Stimulated activated CD4-positive, alpha-beta T cell treated with anti-CD3 and anti-CD28 coated beads, Interleukin-4, amount 100 ng/mL, for 24 hours (primary cell): ENCODE results near the gene P2RX1.
"Not testable (repeated sequence)": the region's sequence is repeated elsewhere in the genome, so short reads cannot be mapped to it uniquely, and the experiment has no call there.

Experiments used
- DNase-seq: peaks from one replicate; pipeline ENCODE4 v3.0.0-alpha.2; 2020

P2RX1 gene

DNA sequence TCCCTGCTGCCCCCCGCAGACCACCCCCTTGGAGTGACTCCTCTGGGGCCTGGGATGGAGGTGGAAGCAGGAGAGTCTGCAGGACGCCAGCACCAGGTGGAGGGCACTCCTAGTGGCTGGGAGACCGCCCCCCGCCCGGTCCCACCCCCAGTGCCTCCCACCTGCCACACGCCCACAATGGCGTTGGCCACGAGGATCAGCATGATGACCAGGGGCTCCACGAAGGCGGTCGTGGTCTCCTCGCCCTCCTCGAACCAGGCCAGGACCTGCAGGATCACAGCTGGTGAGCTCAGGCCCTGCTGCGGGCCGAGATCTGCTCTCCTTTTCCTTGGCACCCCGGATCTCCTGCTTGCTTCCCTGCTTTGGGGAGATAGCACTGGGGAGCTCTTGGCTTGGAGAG is 35.2 kb upstream of the P2RX1 start:
- DNase-seq: no peak

DNA sequence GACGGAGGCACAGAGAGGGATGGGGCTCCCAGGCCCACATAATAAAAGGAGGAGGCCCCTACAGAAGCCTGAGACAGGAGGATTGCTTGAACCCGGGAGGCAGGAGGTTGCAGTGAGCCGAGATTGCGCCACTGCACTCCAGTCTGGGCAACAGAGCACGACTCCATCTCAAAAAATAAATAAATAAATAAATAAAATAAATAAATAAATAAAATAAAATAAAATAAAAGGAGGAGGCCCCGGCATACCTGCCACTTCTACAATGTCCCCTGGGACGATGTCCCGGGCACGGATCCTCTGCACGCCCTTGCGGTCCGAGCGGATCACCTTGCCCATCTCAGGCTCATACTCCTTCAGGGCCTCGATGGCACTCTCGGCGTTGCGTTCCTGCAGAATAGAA is 34.7 kb upstream of the P2RX1 start:
- DNase-seq: no peak

DNA sequence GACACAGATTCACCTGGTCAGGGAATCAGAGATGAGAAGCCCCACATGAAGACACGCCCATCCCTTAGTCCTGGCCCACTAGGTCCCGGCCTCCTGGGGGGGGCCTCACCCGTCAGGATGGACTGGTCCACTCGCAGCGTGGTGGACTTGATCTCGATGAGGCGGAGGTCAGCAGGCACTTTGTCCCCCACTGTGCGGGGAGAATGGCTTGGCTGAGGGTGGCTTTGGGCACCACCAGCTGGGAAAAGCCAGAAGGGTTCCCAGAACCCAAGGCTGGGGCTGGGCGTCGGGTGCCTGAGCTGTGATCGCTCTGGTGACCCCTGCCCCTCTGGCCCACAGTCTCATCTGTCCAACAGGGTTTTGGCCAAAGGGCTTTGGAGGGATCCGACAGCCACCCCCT is 34.3 kb upstream of the P2RX1 start:
- no peak for DNase-seq

DNA sequence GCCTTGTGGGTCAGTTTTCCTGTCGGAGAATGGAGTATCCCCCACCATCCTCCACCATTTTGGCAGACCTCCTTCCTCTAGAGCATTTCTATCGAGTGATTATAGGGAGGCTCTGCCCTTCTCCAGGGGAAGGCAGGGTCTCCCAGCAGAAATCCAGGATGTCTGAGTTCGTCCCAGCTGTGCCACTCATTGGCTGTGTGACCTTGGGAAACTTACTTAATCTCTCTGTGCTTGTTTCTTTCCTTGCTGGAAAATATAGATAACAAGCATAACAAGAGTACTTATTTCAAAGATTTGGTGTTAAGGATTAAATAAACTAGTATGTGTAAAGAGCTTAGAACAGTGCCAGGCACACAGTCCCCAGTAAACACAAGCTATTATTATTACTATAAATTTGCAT is 33.2 kb upstream of the P2RX1 start:
- DNase-seq: no peak

DNA sequence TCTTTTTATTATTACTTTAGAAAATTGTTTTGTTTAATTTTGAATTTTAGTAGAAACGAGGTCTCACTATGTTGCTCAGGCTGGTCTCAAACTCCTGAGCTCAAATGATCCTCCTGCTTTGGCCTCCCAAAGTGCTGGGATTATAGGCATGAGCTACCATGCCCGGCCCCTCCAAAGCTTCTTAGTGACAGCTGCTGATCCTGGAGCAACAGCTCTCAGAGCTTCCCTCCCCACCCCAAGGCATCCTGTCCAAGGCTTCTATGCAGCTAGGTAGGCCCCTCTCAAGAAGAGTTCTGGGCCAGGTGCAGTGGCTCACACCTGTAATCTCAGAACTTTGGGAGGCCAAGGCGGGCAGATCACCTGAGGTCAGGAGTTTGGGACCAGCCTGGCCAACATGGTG is 32.3 kb upstream of the P2RX1 start:
- DNase-seq: not testable (repeated sequence)

DNA sequence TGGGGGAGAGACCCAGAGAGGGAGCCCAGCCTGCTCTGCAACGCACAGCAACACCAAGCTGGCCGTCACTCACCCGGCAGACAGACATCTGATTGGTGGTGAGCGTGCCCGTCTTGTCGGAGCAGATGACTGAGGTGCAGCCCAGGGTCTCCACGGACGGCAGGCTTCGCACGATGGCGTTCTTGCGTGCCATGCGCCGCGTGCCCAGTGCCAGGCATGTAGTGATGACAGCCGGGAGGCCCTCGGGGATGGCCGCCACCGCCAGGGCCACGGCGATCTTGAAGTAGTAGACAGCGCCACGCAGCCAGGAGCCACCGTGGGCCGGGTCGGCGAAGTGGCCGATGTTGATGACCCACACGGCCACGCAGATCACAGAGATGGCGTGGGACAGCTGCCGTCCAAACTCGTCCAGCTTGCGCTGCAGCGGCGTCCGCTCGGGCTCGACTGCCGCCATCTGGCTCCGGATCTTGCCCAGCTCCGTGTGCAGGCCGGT is 31.1 kb upstream of the P2RX1 start:
- DNase-seq: no peak

DNA sequence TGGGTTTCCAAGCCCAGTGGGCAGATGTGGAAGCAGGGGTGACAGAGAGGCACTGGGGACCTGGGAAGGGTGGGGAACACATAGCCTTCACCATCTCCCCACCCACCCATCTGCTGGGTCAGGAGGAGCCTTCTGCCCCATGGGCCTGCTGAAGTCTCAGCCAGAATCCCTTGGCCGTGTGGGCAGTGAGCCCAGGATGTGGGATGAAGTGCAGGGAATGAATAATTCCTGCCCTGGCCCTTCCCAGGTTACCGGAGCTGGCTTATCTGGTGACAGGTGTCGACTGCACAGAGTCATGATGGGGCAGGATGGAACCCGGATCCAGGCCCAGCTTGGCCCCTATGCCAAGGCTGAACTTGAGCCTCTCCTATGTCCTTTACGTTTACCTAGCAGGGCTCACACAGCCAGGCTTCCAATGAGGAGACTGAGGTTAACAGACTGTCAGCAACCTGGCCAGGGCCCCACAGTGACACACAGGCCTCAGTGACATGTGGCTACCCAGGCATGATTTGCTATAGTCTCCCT is 30.5 kb upstream of the P2RX1 start:
- DNase-seq: no peak

DNA sequence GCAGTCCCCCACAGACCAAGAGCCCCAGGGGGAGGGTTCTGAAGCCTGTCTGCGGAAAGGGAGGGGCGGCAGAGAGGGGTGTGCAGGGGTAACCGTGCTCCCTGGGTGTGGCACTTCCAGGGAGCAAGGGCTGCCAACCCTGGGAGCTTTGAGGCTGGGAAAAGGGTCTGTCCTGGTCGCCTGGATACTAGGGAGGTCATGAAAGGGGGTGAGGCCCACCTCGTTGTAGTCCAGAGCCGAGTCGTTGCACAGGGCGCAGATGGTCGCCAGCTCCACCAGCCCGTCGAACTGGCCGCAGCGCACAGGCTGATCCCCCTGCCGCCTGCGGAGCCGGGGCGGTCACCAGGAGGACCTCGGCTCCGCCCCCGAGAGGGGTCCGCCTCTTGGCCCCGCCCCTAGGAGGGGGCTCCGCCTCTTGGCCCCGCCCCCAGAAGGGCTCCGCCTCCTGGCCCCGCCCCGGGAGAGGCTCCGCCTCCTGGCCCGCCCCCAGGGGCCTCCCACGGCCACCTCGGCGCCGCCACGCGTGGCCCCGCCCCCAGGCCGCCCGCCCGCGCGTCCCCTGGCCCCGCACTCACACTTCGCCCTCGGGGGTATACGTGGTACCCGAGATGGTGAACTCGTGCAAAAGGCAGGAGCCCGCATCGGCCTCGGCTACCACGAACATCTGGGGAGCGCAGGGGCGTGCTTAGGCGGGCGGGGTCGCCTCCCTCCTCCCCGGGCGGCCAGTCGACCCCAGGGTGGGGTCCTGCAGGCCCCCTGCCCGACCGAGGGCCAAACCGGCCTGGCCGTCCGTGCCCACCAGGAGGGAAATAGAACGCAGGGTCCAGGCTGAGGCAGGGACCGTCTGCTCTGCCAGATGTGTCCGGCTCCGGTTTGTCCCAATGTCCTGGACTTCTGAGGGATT is 28.5 kb upstream of the P2RX1 start:
- DNase-seq: peak; percentile 23

DNA sequence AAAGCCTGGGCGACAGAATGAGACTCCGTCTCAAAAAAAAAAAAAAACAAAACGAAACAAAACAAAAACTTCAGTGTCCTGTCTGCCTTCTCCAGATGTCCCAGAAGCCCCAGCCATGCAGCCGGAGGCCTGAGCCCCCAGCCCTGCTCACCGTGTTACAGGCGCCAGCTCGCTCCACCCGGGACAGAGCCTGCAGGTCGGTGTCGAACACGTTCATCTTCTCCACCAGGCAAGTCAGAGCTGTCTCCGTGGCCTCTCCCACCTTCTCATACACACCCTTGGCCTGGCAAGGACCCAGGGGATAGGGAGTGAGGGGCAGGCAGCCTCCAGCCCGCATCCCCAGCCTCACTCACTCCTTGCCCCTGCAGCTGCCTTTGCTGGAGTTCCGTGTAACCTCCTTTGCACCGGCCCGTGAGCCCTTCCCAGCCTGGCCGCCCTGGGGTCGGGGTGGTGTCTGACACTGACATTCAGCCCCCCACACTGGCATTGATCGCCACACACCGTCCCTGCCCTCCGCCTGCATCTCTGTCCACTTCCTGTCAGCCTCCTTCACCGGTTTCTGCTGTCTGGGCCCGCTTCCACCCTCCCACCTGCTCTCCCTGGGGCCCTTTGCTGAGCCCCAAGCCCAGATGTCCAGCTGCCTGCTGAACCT is 27.1 kb upstream of the P2RX1 start:
- DNase-seq: no peak

DNA sequence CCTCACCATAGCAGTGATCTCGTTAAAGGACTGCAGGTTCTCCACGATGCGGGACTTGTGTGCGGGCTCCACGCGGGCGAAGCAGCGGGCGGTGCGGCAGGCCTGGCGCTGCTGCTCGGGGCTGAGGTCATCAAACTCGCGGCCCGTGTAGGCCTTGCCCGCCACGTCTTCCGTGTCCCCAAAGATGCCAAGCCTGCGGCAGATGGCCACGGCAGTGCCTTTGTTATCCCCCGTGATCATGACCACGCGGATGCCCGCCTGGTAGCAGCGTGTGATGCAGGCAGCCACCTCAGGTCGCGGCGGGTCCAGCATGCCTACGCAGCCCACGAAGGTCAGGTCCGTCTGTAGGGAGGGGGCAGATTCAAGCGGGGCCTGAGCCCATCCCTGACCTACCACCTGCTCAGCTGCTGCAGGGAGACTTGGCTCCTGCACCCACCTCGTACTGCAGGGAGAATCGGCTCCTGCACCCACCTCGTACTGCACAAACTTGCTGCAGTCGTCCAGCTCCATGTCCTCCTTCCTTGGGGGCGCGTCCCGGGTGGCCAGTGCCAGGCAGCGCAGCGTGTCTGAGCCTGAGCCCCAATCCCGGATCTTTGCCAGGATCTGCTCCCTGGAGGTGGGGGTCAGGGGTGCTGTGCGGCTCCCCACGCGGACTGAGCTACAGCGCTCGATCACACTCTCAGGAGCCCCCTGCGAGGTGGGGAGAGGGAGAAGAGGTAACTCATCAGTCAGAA is 24.9 kb upstream of the P2RX1 start:
- DNase-seq: no peak

DNA sequence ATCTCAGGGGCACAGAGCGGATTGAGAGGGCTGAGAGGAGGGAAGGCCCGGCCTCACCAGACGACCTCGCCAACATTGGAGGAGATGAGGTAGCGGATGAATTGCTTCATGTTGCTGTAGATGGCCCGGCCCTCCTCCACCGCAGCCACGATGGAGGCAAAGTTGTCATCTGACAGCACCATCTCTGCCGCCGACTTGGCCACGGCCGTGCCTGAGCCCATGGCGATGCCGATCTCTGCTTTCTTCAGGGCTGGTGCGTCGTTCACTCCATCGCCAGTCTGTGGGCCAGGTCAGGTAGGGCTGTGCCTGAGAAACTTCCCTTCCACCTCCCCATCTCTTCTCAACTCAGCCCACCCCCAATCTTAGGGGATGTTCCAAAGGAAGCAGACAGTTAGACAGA is 21.1 kb upstream of the P2RX1 start:
- no peak for DNase-seq

DNA sequence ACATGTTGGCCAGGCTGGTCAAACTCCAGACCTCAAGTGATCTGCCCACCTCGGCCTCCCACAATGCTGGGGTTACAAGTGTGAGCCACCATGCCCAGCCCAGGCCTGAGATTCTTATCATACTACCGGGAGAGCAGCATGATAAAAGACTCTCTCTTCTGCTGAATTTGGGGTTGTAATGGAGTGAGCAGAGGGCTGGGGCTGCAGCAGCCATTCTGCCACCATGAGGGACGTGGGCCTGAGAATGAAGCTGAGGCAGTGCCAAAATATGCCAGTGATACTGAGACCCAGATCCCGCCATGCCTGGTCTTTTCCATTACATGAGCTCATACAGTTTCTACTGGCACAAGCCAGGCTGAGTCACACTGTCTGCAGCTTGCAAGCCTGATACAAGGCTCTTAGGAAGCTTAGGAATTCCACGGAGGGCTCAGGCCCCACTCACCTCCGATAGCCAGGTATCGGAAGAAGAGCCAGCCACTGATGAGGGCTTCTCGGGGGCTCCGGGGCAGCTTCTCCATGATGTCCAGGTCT is 19.6 kb upstream of the P2RX1 start:
- DNase-seq: no peak

DNA sequence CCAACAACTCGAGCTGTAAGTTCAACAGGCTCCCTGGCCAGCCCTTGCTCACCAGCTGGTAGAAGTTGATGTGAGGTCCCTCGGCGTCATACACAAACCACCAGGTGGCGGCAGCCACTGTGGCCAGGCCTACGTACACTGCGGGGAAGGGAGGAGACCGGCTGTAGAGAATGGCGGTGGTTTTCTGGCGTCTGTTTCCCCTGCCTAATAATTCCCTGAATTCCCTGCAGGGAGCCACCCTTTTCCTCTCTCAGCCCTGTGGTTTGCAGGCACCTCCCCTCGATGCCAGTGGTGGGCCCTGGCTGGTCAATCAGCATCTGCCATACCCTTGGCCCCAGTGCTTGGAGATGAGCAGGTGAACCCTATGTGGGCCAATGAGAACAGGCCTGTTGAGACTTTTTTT is 18.9 kb upstream of the P2RX1 start:
- no peak for DNase-seq

DNA sequence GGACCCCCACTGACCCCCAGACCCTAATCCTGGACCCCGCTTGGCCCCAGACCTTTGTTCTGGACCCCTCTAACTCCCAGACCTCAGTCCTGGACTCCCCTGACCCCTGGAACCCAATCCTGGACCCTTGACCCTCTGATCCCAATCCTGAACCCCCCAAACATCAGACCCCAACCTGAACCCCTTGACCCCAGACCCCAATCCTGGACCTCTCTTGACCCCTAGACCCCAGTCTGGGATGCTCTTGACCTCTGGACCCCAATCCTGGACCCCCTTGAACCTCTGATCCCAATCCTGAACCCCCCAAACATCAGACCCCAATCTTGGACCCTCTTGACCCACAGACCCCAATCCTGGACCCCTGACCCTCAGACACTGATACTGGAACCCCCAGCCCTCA is 13.5 kb upstream of the P2RX1 start:
- DNase-seq: no peak

DNA sequence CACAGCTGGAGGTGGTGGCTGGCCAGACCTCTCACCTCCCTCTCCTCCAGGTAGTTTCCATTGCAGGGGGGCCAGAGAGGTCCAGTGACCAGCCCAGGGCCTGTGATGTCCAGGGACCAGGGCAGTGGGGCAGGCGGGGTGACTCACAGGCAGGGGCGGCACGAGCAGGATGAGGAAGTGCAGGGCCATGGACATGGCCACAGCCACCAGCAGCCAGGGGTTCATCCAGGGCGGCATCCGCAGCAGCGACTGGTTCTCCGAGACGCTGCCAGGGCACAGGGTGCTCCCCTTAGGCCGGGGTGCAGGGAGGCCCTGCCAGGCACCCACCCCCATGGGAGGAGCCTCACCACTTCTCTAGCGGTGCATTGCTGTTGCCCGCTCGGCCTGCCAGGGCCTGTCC is 12.9 kb upstream of the P2RX1 start:
- DNase-seq: no peak

DNA sequence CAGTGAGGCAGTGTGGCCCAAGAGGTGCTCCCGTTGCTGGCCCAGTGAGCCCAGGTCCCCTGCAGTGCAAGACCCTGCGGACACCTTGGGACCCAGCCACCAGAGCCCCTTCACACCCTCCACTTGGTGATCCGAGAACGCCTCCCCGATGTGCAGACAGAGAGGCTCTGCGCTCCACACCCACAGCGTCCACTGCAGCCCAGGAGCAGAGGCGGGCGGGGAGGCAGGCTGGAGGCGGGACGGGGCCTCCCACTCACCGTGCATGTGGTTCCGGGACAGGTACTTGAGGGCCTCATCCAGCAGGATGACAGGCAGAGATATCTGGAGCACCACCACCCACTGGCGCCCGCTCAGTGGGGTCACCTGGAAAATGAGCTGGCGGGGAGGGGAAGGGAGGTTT is 12.1 kb upstream of the P2RX1 start:
- no peak for DNase-seq

DNA sequence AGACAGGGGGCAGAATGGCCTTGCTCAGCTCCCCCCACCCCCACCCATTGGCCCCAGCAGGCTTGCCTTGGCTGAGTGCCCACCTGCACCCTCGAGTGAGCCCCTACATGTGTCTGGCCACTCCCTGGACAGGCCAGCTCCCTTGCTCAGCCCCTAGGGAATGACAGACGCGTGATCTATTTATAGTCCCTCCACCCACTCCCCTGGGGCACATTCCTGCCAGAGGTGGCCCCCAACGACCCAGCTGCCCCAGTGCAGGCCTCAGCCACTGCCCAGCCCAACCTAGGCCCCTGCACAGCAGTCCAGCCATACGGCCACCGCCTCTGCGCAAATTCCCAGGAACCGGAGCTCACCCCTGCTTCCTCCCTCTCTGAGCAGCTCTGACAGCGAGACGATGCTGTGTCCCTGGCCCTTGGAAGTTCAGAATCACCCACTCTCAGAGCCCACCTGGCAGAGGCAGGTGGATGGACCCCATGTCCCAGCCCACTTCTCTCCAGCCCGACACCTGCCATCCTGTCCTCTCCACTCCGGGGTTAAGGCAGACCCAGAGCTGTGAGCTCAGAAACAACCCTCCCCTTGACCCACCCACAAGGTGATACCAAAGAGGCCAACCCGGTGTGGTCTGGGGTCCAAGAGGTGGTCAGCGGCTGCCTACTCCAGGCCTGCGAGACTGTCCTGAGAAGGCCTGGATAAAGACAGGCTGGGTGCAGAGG is 11.5 kb upstream of the P2RX1 start:
- no peak for DNase-seq

DNA sequence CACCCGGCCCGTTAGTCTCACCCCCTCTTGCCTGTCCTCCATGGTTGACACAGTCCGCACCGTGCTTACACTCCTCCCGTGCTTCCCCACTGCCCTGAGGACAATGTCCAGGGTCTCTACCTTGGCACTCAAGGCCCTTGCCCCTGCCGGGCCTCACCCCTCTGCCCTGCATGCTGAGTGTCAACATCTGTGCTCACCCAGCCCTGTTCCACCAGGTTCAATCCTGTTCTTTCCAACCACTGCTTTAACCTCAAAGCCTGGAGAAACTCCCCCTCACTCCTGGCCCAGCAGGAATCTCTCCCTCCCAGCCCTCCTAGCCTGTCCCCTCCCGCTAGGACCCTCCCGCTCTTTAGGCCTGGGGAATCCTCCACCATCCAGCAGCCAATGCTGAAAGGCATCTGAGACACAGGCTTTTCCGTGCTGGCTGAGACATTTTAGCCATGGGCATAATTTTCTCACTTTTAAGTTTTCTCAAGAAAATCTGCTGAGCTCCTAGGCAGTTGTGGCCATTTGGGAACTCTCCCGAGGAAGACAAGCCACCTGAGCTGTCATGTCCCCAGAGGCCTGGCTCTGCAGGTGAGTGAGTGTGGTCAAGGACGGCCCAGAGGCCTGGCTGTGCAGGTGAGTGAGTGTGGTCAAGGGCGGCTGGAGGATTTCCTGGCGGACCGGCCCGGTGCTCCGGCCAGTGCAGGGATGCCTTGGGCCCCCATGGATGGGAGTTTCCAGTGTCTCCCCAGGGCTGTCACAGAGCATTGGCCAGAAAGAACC is 10.8 kb upstream of the P2RX1 start:
- DNase-seq: no peak

DNA sequence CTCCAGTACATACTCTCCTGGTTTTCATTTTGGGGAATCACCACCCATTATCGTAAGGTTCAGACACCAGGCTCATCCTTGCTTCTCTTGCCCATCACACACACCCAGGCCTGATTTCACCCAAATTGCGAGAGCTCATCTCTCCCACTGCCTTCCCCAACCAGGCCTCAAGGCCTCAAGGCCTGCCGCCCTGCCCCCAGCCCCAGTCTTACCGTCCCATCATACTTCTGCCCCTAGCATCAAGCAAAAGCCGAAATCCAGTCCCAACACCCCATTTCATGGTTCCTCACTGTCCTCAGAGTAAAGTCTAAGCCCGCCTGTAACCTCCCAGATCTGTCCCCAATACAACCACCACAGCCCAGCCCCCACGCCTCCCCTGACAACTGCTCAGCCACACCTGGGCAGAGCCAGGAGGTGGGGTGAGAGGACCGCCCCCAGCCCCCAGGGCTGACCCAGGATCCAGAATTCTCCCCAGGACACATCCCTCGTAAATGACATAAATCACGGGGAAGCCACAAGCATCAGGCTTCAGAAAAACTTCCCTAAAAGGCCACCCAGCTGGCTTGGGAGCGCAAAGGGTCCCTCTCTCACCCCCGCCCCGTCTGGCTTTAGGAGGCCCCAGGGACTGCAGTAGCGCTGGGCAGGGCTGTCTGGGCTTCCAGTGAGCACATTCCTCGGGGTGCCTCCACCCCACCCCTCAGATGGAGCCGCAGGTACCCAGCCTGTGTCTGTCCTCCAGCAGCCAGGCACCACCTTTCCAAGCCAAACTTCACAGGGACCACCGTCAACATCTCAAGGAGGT is 9.6 kb upstream of the P2RX1 start:
- DNase-seq: no peak

DNA sequence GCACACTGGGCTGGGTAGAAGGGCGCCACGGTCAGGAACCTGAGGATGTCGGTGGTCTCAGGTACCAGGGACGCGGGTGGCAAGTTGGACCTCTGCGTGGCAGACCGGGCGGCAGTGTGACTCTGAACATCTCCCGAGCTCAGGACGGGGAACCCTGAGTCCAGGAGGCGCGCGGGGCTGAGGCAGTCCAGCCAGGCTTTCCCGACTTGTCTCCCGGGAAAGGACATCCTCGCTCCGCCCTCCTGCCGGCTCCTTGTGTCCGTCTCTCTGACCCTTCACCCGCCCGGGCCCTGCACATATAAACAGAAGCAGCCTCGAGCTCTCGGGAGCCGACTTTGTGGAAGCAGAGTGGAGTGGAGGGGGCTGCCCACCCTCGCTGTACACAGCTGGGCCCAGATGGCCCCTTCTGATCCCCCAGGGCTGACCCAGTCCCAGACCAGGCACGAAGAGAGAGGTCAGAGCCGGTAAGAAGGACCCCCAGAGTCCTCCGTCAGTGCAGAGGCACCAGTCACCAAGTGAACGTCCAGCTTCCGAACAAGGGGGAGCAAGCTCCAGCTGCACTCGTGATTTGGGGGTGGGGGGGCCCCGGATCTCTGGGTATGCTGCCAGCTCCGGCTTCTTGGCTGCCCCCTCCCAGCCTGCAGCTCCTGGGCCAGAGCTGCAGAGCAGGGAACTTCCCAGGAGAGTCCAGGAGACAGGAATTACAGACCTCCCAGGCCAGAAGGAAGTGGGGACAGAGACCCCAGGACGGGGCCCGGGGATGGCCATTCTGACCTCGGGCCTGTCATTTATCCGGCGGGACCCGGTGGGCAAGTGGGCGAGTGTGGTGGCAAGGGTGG is 8.5 kb upstream of the P2RX1 start:
- DNase-seq: no peak
